GM12878 (cell line): Measurements from ENCODE around the gene CACNA1H. TPM values are rescaled to one million over a fixed set of nuclear protein-coding genes. Genes with fewer than 3 reads are reported as not detected.

ENCODE experiments used
- ATAC-seq: fragments of 200-7000 bp; cut with Tn5 transposase; 3 replicates; pipeline ENCODE4 v1.9.1; 2020; ENCODE audit warnings: mild to moderate bottlenecking, moderate library complexity
- BruUV-seq: library from RNA; stranded (reverse); fragments of 400-500 nt; replicated peaks from 2 replicates; lab custom pipeline; 2021; lab: Mats Ljungman, UMichigan
- CTCF ChIA-PET: fragments of 300-600 bp; sonication (Branson Sonifier 250); formaldehyde crosslinking; extraction: SDS; loops from one replicate; lab custom pipeline; 2021; ENCODE audit warnings: inconsistent platforms; lab: Yijun Ruan, JAX
- POLR2A ChIA-PET: fragments of 350-600 bp; formaldehyde crosslinking; extraction: SDS; loops from one replicate; lab custom pipeline; 2021; ENCODE audit warnings: inconsistent platforms; lab: Charles Lee
- RAD21 ChIA-PET: fragments of 300-600 bp; sonication (Branson Sonifier 250); formaldehyde crosslinking; loops from one replicate; lab custom pipeline; 2023; ENCODE audit warnings: antibody characterized with exemption; ENCODE audit not compliant: unreplicated experiment; lab: Charles Lee
- SMC1A ChIA-PET: fragments of 300-600 bp; sonication (Branson Sonifier 250); formaldehyde crosslinking; loops from one replicate; lab custom pipeline; 2023; ENCODE audit not compliant: unreplicated experiment, uncharacterized antibody; lab: Charles Lee
- DNase-seq: peaks from one replicate; pipeline ENCODE4 v3.0.0-alpha.2; 2011; ENCODE audit warnings: low read depth, low spot score
- FAIRE-seq: peaks from 3 replicates; lab custom pipeline; 2011; peaks lifted over from hg19 to GRCh38; lab: Jason Lieb, UNC
- H2AFZ ChIP-seq: 2 replicates; pipeline ENCODE4 v1.6.0; 2011; ENCODE audit warnings: low read depth, low read length, control low read depth; ENCODE audit not compliant: control insufficient read depth
- H3K27ac ChIP-seq: 2 replicates; pipeline ENCODE4 v1.5.1; 2011; ENCODE audit warnings: control low read depth; ENCODE audit not compliant: control insufficient read depth, insufficient read depth
- H3K27me3 ChIP-seq, 2 experiments: replicated peaks in 1 of 2; 2 replicates each; pipeline versions ENCODE4 v1.6.0 to v1.6.1; 2011; ENCODE audit warnings: low read length in 1 of 2; ENCODE audit not compliant: control insufficient read depth in 2 of 2, insufficient read depth in 2 of 2
- H3K36me3 ChIP-seq, 2 experiments: 2 replicates each; pipeline ENCODE4 v1.5.1; 2011; ENCODE audit warnings: low read length in 1 of 2; ENCODE audit not compliant: control insufficient read depth in 2 of 2, insufficient read depth in 2 of 2
- H3K4me1 ChIP-seq: 2 replicates; pipeline ENCODE4 v1.6.1; 2011; ENCODE audit warnings: mild to moderate bottlenecking, low read length, moderate library complexity, mixed read lengths; ENCODE audit not compliant: control insufficient read depth, insufficient read depth
- H3K4me2 ChIP-seq: 2 replicates; pipeline ENCODE4 v1.6.0; 2011; ENCODE audit warnings: control low read depth; ENCODE audit not compliant: control insufficient read depth, insufficient read depth
- H3K4me3 ChIP-seq: fragments of 200-600 bp; sonication (generic); 2 replicates; pipeline ENCODE4 v1.5.1; 2016
- H3K79me2 ChIP-seq: 2 replicates; pipeline ENCODE4 v1.6.0; 2011; ENCODE audit warnings: low read length; ENCODE audit not compliant: control insufficient read depth, insufficient read depth
- H3K9ac ChIP-seq: 2 replicates; pipeline ENCODE4 v1.8.0; 2011; ENCODE audit warnings: low read length, control low read depth, mixed read lengths; ENCODE audit not compliant: control insufficient read depth, insufficient read depth
- H3K9me3 ChIP-seq: replicated peaks from 3 replicates; pipeline ENCODE4 v1.5.1; 2011; ENCODE audit warnings: mild to moderate bottlenecking, low read length; ENCODE audit not compliant: control insufficient read depth, insufficient read depth
- H4K20me1 ChIP-seq: 2 replicates; pipeline ENCODE4 v1.6.0; 2011; ENCODE audit not compliant: control insufficient read depth, insufficient read depth
- CBFB ChIP-seq: IDR thresholded peaks from 2 replicates; pipeline ENCODE4 v1.6.1; 2016; ENCODE audit warnings: antibody characterized with exemption, low read depth
- HDAC6 ChIP-seq: fragments of 200-600 bp; sonication (generic); IDR thresholded peaks from one replicate; pipeline ENCODE4 v1.8.0; 2017; ENCODE audit warnings: antibody characterized with exemption; ENCODE audit not compliant: unreplicated experiment
- IRF3 ChIP-seq: fragments of 450-650 bp; IDR thresholded peaks from 2 replicates; pipeline ENCODE4 v1.6.1; 2014; ENCODE audit warnings: mild to moderate bottlenecking
- MAX ChIP-seq: IDR thresholded peaks from 2 replicates; pipeline ENCODE4 v1.6.1; 2012; ENCODE audit warnings: low read depth, low read length, improper control_type of control experiment
- MEF2B ChIP-seq: fragments of 450-650 bp; IDR thresholded peaks from 2 replicates; pipeline ENCODE4 v1.6.1; 2018; ENCODE audit warnings: mild to moderate bottlenecking, moderate library complexity; ENCODE audit not compliant: partially characterized antibody, poor library complexity, severe bottlenecking
- NRF1 ChIP-seq: conservative IDR thresholded peaks from 2 replicates; pipeline ENCODE4 v1.6.1; 2011; ENCODE audit warnings: mild to moderate bottlenecking, low read depth, low read length, improper control_type of control experiment
- PAX5 ChIP-seq: IDR thresholded peaks from 2 replicates; pipeline ENCODE4 v1.6.1; 2011; ENCODE audit warnings: low read depth, low read length, borderline replicate concordance
- POLR2AphosphoS5 ChIP-seq: IDR thresholded peaks from 2 replicates; pipeline ENCODE4 v1.6.1; 2011; ENCODE audit warnings: mild to moderate bottlenecking, low read length, inconsistent platforms
- SMAD5 ChIP-seq: IDR thresholded peaks from 2 replicates; pipeline ENCODE4 v1.6.1; 2016; ENCODE audit warnings: antibody characterized with exemption, low read depth
- TCF12 ChIP-seq: IDR thresholded peaks from 2 replicates; pipeline ENCODE4 v1.6.1; 2011; ENCODE audit warnings: low read depth, mild to moderate bottlenecking, low read length
- TCF7 ChIP-seq: IDR thresholded peaks from 2 replicates; pipeline ENCODE4 v1.6.1; 2014; ENCODE audit warnings: antibody characterized with exemption, borderline replicate concordance
- USF2 ChIP-seq: IDR thresholded peaks from 2 replicates; pipeline ENCODE4 v1.6.1; 2011; ENCODE audit warnings: low read depth, low read length, improper control_type of control experiment, borderline replicate concordance
- ZNF274 ChIP-seq: IDR thresholded peaks from one replicate; pipeline ENCODE4 v1.8.0; 2011; ENCODE audit not compliant: insufficient read length, insufficient read depth
- ZNF592 ChIP-seq: fragments of 450-650 bp; IDR thresholded peaks from 2 replicates; pipeline ENCODE4 v1.6.1; 2017; ENCODE audit warnings: mild to moderate bottlenecking, moderate library complexity
- WGBS: methylation state at CpG from one replicate; pipeline ENCODE4 v1.1.6; 2016; ENCODE audit warnings: low lambda C conversion rate; ENCODE audit not compliant: insufficient replicate concordance, insufficient coverage; ENCODE audit errors: missing lambda C conversion rate; 5-methylcytosine and 5-hydroxymethylcytosine counted together
- in situ Hi-C: fragments of 300-500 bp; cut with MboI; formaldehyde crosslinking; loops from 9 replicates; pipeline ENCODE4 v1.14.3; 2018; ENCODE audit warnings: mixed read lengths
- intact Hi-C: fragments of 100-400 bp; cut with micrococcal nuclease; formaldehyde crosslinking; loops from one replicate; pipeline ENCODE4 v1.14.2; 2022; ENCODE audit not compliant: unreplicated experiment
- polyA plus RNA-seq, 11 experiments: library from polyadenylated mRNA; depleted of rRNA in 4 of 11; unstranded in 6 of 11; stranded (reverse) in 5 of 11; fragments of >200 nt; fragmentation: Nextera tagmentation in 4 of 11; fragmentation: Illumina TruSeq in 1 of 11; extraction: Ambion mirVana in 4 of 11; extraction: Trizol in 1 of 11; gene quantifications; 1 replicate in 1 of 11; 2 replicates in 10 of 11; pipeline versions ENCODE4 v1.2.1 to v1.2.3, GENCODE V29; 2011 to 2016; ENCODE audit warnings: inconsistent platforms in 2 of 11, missing spikeins in 2 of 11, low read depth in 1 of 11
- total RNA-seq, 4 experiments: library from RNA; depleted of rRNA in 3 of 4; stranded (reverse); fragments of >200 nt in 3 of 4; fragmentation: Illumina TruSeq in 1 of 4; extraction: Trizol in 1 of 4; gene quantifications; 2 replicates each; pipeline versions ENCODE4 v1.2.1 to v1.2.3, GENCODE V29; 2013 to 2021

CACNA1H gene
- total and polyA plus RNA-seq, 10 of the 15 experiments (the other 5 are each of a cell fraction or from before 2014, with no cell fraction given): 0.03 to 0.54 TPM; not detected in 8

GRCh38 chr16:1144476-1145382, 8.2 kb upstream of the CACNA1H start (continued):
- TF ChIP-seq CBFB (no peak), USF2 (no peak)

- Histone ChIP-seq H2AFZ (no peak overlapping the region), H4K20me1 (no peaks in the 10 kb centered on the region), H3K4me1 (no peaks in the 10 kb centered on the region), H3K27me3 (no peaks in the 10 kb centered on the region), H3K36me3 (no peaks in the 10 kb centered on the region), H3K27ac (no peak overlapping the region), H3K4me2 (no peak overlapping the region), H3K79me2 (no peaks in the 10 kb centered on the region), H3K4me3 (no peak overlapping the region), H3K9ac (no peak overlapping the region), H3K9me3 (no peaks in the 10 kb centered on the region; the same call in 2 of the 3 replicates)
- in situ Hi-C loops: no loop called here
- ChIA-PET SMC1A (no interaction called here), CTCF (no interaction called here), RAD21 (no interaction called here), POLR2A (no interaction called here)
- intact Hi-C loops: no loop called here
- ATAC-seq: no peak
- no peak for DNase-seq
- BruUV-seq: no TSS peak
- FAIRE-seq: no peak
- WGBS: 24% methylated on average over 20 of the region's 30 CpGs
- no peak for TF ChIP-seq ZNF274
- TF ChIP-seq ZNF592: no peak
- TF ChIP-seq MEF2B: no peak
- no peak for TF ChIP-seq HDAC6
- no peak for TF ChIP-seq POLR2AphosphoS5
- no peak for TF ChIP-seq NRF1
- no peak for TF ChIP-seq SMAD5
- TF ChIP-seq MAX: no peak
- TF ChIP-seq TCF7: no peak
- TF ChIP-seq IRF3: no peak
- TF ChIP-seq TCF12: no peak
- TF ChIP-seq PAX5: no peak
- no peak for TF ChIP-seq CBFB
Measured at GRCh38 chr16:1145383-1146100, 7.4 kb upstream of the CACNA1H start.
